Caki2 (cell line): ENCODE results near the gene FBRSL1. TPM values are rescaled to one million over a fixed set of nuclear protein-coding genes. Genes with fewer than 3 reads are reported as not detected.

Experiments
- DNase-seq: peaks from one replicate; pipeline ENCODE4 v3.0.0-alpha.2; 2015; ENCODE audit warnings: low read depth
- in situ Hi-C: cut with HindIII; loops from 2 replicates; pipeline ENCODE4 v1.10.0; 2016; ENCODE audit warnings: low sequenced_read_pairs, low pct_unique_long_range_greater_than_20kb, mixed read lengths
- total RNA-seq: library from RNA; depleted of rRNA; stranded (reverse); fragments of >200 nt; shearing (Covaris generic); gene quantifications from 2 replicates; pipeline ENCODE4 v1.2.3, GENCODE V29; 2014; ENCODE audit warnings: low replicate concordance

Gene FBRSL1
- total RNA-seq, 1 experiment from 2014 or later, result 8.3 TPM

DNA sequence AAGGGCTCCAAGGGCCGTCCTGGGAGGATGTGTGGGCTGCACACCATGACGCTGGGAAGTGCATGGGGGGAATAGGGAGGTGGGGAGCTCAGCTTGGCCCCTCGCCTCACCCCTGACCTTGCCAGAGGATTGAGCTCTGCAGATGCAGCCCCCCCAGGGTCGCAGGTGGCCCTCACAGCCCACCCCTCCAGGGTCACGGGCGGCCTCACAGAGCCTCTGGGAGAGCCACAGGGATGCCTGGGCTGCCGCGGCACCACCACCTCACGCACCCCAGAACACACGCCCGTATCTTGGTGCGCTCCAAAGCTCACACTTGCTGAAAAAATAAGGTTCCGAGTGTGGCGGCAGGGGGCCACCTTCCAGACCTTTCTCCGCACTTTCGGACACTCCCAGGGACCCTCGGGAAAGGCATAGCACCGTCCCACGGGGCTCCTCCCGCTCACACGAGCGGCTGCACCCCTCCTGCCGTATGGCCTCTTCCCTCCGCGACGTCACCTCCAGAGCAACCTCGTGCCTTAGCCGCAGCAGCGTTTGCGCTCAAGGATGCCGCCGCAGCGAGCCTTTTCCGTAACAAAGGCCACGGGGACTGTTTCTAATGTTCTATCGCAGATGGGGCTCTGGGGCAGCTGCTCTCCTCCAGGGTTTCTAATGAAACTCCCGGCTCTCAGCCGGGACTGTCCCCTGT lies 9.9 kb upstream of the FBRSL1 start:
- in situ Hi-C loops, result no loop called here

DNA sequence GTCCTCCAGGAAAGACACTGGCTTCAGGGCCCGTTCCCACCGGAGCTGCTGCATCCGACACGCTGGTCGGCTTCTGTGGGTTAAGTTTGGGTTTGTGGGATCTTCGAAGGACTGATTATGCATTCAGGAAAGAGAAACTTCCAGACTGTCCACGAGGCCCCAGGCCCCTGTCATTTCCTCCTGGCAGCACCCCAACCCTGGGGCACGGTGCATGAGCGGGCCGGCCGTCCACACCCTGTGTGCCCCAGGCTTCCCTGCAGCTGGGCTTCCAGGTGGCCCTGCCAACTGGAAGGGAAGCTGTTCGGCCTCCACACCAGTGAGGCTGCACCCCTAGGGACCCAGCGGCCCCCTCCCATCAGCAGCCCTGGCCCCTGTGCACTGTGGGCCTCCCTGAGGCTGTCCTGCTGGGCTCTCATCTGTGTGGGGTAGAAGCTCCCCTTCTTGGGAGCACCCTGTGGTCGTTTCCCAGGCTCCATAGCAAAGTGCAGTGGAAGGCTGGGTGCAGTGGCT lies 9.3 kb upstream of the FBRSL1 start:
- no peak for DNase-seq
- in situ Hi-C loops, result no loop called here

More for the DNA sequence above, 9.9 kb upstream of the FBRSL1 start:
- DNase-seq, result no peak

DNA sequence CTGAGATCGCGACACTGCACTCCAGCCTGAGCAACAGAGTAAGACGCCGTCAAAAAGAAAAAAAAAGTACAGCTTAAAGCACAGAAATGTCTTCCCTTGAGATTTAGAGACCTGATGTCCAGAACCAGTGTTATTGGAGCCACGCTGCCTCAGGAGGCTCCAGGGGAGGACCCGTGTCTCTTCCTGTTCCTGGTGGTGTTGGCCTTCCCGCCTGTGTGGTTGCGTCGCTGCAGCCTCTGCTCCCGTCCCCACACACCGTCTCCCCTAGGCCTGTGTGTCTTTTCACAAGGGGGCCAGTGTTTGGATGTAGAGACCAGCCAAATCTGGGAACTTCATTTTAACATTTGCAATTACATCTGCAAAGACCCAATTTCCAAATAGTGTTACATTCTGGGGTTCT lies 8.6 kb upstream of the FBRSL1 start:
- no peak for DNase-seq

DNA sequence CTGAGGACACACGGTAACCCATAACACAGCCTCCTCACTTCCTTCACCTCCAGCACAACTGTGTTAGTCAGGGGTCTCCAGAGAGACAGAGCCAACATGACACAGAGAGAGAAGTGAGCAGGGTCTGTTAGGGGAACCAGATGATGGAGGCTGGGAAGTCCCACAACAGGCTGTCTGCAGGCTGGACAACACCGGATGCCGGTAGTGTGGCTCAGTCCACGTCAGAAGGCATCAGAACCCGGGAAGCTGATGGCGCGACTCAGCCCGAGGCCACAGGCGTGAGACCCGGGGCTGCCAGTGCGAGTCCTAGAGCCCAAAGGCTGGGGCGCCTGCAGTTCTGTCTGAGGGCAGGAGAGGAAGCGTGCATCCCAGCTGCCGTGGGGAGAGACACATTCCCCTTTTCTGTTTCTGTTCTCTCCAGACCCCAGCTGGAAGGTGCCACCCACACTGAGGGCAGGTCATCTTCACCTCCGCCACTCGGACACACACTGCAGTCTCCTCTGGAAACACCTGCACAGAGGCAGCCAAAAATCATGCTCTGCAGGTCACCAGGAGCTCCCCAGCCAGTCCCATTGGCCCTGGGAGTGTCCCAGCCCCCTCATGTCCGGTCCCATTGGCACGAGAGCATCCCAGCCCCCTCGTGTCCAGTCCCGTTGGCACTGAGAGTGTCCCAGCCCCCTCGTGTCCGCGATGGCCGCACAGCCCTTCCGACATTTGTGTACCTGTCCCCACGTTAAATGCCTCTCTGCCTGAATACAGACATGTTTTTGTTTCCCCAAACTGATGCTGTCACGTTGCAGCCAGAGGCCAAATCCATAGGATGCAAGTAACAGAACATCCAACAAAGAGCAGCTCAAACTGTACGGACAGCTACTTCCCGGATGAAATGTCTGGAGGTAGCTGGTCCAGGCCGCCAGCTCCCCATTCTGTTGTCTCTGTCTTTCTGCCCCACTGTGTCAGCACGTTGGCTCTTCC lies 7.9 kb upstream of the FBRSL1 start:
- DNase-seq, result no peak
- in situ Hi-C loops, result no loop called here

More for the DNA sequence above, 8.6 kb upstream of the FBRSL1 start:
- in situ Hi-C loops, result no loop called here

DNA sequence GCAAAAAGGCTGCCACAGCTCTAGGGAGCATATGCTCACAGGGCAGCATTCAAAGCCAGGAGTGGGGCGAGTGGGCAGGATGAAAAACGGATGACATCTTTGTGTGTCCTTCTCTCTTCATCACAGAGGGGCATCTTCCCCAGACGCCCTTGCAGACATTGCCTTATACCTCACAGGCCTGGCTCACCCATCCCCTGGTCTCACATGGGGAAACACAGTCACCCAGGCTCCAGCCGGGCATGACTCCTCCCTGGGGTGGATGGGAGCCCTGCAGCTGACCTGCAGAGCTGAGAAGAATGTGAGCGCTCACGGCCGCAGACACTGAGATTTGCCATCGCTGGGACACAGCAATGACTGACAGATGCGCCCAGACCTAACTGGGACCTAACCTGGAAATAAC lies 7.2 kb upstream of the FBRSL1 start:
- in situ Hi-C loops, result no loop called here
- DNase-seq, result no peak

GRCh38 chr12:132483208-132483607 lies 6.7 kb upstream of the FBRSL1 start:
- no peak for DNase-seq
- in situ Hi-C loops, result no loop called here

- no peak for DNase-seq
- in situ Hi-C loops, result no loop called here
Observed at GRCh38 chr12:132483612-132484011, 6.3 kb upstream of the FBRSL1 start.

- in situ Hi-C loops, result no loop called here
- DNase-seq, result no peak
Observed at GRCh38 chr12:132484183-132484890, 5.6 kb upstream of the FBRSL1 start.

DNA sequence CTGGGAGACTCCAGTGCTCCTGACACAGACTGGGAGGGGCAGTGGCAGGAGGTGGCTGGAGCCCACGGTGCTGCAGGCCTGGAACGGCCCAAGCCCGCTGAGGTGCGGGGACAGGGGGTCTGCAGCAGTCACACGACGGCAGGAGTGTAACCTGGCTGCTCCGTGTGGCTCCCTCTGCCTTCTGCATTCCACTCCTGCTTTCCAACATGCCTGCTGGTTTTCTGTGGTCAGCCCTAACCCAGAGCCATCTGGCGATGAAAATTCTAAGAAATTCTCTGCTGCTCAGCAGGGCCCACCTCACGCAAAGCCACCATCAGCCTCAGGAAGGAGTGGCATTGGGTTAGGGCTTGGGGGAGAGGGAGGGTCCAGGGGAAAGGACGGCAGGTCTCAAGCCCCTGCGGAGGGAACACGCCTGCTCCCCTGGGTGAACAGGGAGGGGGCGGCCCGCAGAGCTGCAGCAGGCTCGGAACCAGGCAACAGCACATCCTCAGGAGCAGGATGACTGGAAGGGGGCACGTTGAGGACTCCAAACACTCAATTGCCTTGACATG lies 5.0 kb upstream of the FBRSL1 start:
- no peak for DNase-seq
- in situ Hi-C loops, result no loop called here

- no peak for DNase-seq
- in situ Hi-C loops, result no loop called here
Observed at GRCh38 chr12:132485619-132486018, 4.3 kb upstream of the FBRSL1 start.

DNA sequence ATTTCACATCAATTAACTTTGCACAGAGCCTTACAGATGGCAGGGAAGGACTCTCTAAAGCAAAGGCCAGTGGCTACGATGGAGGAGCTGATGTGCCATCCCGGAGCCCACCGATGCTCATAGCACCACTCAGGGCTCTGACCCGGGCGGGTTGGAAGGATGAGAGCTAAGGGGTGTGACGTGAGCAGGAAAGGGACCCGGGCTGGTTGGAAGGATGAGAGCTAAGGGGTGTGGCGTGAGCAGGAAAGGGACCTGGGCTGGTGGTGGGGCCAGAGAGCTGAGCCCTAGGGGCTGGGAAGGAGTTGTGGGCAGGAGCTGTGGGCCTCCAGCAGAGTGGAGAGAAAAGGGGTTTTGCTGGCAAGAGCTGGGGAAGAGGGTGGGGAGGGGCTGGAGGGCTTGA lies 3.8 kb upstream of the FBRSL1 start:
- in situ Hi-C loops, result no loop called here
- no peak for DNase-seq

- DNase-seq, result no peak
Observed at GRCh38 chr12:132486576-132486975, 3.4 kb upstream of the FBRSL1 start.

DNA sequence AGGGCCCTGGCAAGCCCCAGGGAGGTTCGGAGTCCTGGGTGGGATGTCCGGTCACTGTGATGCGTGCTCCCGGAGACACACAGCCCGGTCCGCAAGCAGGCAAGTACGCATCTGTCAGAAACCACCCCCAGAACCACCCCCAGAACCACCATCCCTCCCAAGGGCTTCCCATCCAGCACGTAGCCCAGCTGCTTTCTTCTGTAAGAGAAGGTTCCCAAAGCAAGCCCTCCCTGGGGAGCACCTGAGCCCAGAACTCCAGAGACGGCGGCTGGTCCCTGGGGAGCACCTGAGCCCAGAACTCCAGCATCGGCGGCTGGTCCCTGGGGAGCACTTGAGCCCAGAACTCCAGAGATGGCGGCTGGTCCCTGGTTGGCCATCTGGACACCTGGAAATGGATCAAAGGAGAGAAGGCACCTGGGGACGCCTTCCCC lies 2.6 kb upstream of the FBRSL1 start:
- in situ Hi-C loops, result no loop called here
- DNase-seq, result no peak

More at GRCh38 chr12:132486576-132486975, 3.4 kb upstream of the FBRSL1 start:
- in situ Hi-C loops, result no loop called here

- no peak for DNase-seq
- in situ Hi-C loops, result no loop called here
Observed at GRCh38 chr12:132488127-132489077, 1.5 kb upstream of the FBRSL1 start.

DNA sequence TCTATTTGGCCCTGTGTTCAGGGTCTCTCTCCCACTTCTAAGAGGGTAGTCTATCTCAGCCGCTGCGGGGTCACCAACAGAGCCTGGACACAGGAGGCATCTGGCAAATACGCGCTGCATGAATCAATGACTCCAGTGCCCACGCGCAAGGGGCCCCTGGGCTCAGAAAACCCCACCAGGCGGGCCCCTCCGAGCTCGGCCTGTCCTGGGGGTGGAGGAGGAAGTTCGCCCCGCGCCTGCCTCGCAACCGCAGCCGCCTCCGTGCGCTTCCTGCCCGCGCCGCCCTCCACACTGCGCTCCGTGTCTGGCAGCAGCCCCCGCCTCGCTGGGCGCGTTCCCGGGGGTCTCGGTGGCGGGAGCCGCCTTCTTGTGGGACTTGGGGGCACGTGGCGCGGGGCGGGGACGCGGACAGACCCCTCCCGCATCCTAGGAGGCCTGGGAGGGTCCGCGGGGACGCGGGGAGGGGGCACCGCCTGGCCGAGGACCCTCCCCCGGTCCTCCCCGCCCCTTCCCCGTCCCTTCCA lies 811 bp upstream of the FBRSL1 start:
- DNase-seq, result no peak

DNA sequence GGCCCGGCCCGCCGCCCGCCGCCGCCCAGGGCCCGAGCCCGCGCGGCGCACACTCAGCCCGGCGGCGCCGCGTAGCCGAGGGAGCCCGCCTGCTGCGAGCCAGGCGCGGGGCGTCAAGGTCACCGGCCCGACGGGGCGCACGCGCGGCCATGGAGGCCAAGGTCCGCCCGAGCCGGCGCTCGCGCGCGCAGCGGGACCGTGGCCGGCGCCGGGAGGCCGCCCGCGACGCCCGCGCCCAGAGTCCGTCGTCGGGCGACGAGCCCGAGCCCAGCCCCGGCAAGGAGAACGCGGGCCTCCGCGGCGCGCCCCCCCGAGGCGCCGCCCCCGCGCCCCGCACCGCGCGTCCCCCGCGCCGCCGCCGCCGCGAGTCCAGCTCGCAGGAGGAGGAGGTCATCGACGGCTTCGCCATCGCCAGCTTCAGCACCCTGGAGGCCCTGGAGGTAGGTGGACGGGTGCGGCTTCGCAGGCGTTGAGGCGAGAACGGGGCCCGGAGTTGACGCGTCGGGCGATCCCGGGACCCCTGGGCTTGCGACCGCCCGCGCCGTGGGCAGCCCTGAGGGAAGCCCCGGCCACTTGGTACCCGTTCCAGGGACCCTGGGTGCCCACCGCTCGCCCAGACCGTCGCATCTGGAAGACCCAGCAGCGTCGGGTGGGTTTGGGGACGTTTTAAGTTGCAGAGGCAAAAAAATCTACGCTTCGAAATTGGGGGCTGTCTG lies 629 bp downstream of the FBRSL1 start:
- in situ Hi-C loops, result no loop called here
- DNase-seq, result no peak

More for the DNA sequence above, 811 bp upstream of the FBRSL1 start:
- in situ Hi-C loops, result no loop called here
